Activated naive CD4-positive, alpha-beta T cell treated with anti-CD3 and anti-CD28 coated beads for 36 hours (primary cell): Measurements from ENCODE around the gene KCNG2. TPM values are rescaled to one million over a fixed set of nuclear protein-coding genes. Genes with fewer than 3 reads are reported as not detected.

Experiments
- CTCF ChIA-PET: fragments of 350-600 bp; sonication (Branson Sonifier 250); formaldehyde crosslinking; loops from one replicate; lab custom pipeline; 2021; ENCODE audit warnings: antibody characterized with exemption; lab: Charles Lee
- DNase-seq: peaks from one replicate; pipeline ENCODE4 v3.0.0-alpha.2; 2020
- H3K27ac Mint-ChIP-seq: one replicate; pipeline ENCODE4 v1.8.0; 2021; ENCODE audit warnings: mild to moderate bottlenecking, mixed read lengths
- H3K27me3 Mint-ChIP-seq: one replicate; pipeline ENCODE4 v1.8.0; 2021; ENCODE audit warnings: low read depth, mixed read lengths
- H3K36me3 Mint-ChIP-seq: one replicate; pipeline ENCODE4 v1.8.0; 2021; ENCODE audit warnings: low read depth, mixed read lengths
- H3K4me1 Mint-ChIP-seq: one replicate; pipeline ENCODE4 v1.8.0; 2021; ENCODE audit warnings: low read depth, mixed read lengths
- H3K4me3 Mint-ChIP-seq: one replicate; pipeline ENCODE4 v1.8.0; 2021; ENCODE audit warnings: mild to moderate bottlenecking, moderate library complexity, mixed read lengths
- H3K9me3 Mint-ChIP-seq: one replicate; pipeline ENCODE4 v1.8.0; 2021; ENCODE audit warnings: mixed read lengths
- intact Hi-C: fragments of 100-400 bp; cut with micrococcal nuclease; formaldehyde crosslinking; loops from one replicate; pipeline ENCODE4 v1.15.1; 2023
- total RNA-seq, 2 experiments: library from RNA; stranded (reverse); gene quantifications; one replicate each; pipeline ENCODE4 v1.2.3, GENCODE V29; 2021

The KCNG2 gene
- total RNA-seq, 2 experiments from 2014 or later: not detected

- no peak for DNase-seq
- CTCF ChIA-PET: interaction anchor here (1.1 kb wide), 1 partner anchor 419 kb away, joined by 4 read pairs; no protein-coding TSS in a partner anchor
- Mint-ChIP-seq H3K9me3 (no peaks in the 10 kb centered on the region), H3K4me1 (peaks cover 9% of the 10 kb centered on the region), H3K27me3 (peaks cover 33% of the 10 kb centered on the region), H3K36me3 (no peaks in the 10 kb centered on the region), H3K27ac (no peak overlapping the region), H3K4me3 (no peak overlapping the region)
- intact Hi-C loops: loop anchor here (5.0 kb wide), 3 partner anchors 117 to 358 kb away; partner anchors contain the start of gene HSBP1L1
Measured at GRCh38 chr18:79799619-79800370, 2.1 kb downstream of the KCNG2 start.

- CTCF ChIA-PET: no interaction called here
- peaks cover 27% of the 10 kb centered on the region for H3K27me3 Mint-ChIP-seq
- intact Hi-C loops: no loop called here
- no peaks in the 10 kb centered on the region for H3K9me3 Mint-ChIP-seq
- H3K36me3 Mint-ChIP-seq: no peaks in the 10 kb centered on the region
- DNase-seq: no peak
- H3K4me3 Mint-ChIP-seq: no peak overlapping the region
- H3K4me1 Mint-ChIP-seq: peaks cover 9% of the 10 kb centered on the region
- H3K27ac Mint-ChIP-seq: no peak overlapping the region
Measured at GRCh38 chr18:79800371-79801180, 2.8 kb downstream of the KCNG2 start.

GRCh38 chr18:79801217-79801616 is 3.5 kb downstream of the KCNG2 start:
- peaks cover 9% of the 10 kb centered on the region for H3K4me1 Mint-ChIP-seq
- no peaks in the 10 kb centered on the region for H3K9me3 Mint-ChIP-seq
- no peak overlapping the region for H3K4me3 Mint-ChIP-seq
- intact Hi-C loops: no loop called here
- H3K36me3 Mint-ChIP-seq: no peaks in the 10 kb centered on the region
- CTCF ChIA-PET: no interaction called here
- no peak for DNase-seq
- peaks cover 27% of the 10 kb centered on the region for H3K27me3 Mint-ChIP-seq
- H3K27ac Mint-ChIP-seq: no peak overlapping the region

GRCh38 chr18:79801641-79802040 is 3.9 kb downstream of the KCNG2 start:
- no peak overlapping the region for H3K4me3 Mint-ChIP-seq
- no peak for DNase-seq
- intact Hi-C loops: no loop called here
- H3K27me3 Mint-ChIP-seq: peaks cover 23% of the 10 kb centered on the region
- H3K9me3 Mint-ChIP-seq: no peaks in the 10 kb centered on the region
- H3K36me3 Mint-ChIP-seq: no peaks in the 10 kb centered on the region
- CTCF ChIA-PET: no interaction called here
- H3K27ac Mint-ChIP-seq: no peak overlapping the region
- peaks cover 9% of the 10 kb centered on the region for H3K4me1 Mint-ChIP-seq

- DNase-seq: no peak
- Mint-ChIP-seq H3K9me3 (no peaks in the 10 kb centered on the region), H3K27me3 (peaks cover 17% of the 10 kb centered on the region), H3K4me3 (no peak overlapping the region), H3K4me1 (peaks cover 7% of the 10 kb centered on the region), H3K27ac (no peak overlapping the region), H3K36me3 (no peaks in the 10 kb centered on the region)
- CTCF ChIA-PET: no interaction called here
- intact Hi-C loops: no loop called here
Measured at GRCh38 chr18:79802298-79802697, 4.6 kb downstream of the KCNG2 start.

GRCh38 chr18:79803611-79804051 is 5.9 kb downstream of the KCNG2 start:
- H3K27me3 Mint-ChIP-seq: peaks cover 15% of the 10 kb centered on the region
- H3K27ac Mint-ChIP-seq: no peak overlapping the region
- CTCF ChIA-PET: no interaction called here
- no peak for DNase-seq
- intact Hi-C loops: no loop called here
- H3K4me1 Mint-ChIP-seq: peaks cover 6% of the 10 kb centered on the region
- H3K36me3 Mint-ChIP-seq: no peaks in the 10 kb centered on the region
- H3K9me3 Mint-ChIP-seq: no peaks in the 10 kb centered on the region
- H3K4me3 Mint-ChIP-seq: no peak overlapping the region

- no peak overlapping the region for H3K27ac Mint-ChIP-seq
- peaks cover 2% of the 10 kb centered on the region for H3K4me1 Mint-ChIP-seq
- no peaks in the 10 kb centered on the region for H3K9me3 Mint-ChIP-seq
- intact Hi-C loops: no loop called here
- H3K4me3 Mint-ChIP-seq: no peak overlapping the region
- no peak for DNase-seq
- CTCF ChIA-PET: no interaction called here
- H3K36me3 Mint-ChIP-seq: no peaks in the 10 kb centered on the region
- H3K27me3 Mint-ChIP-seq: peaks cover 10% of the 10 kb centered on the region
Measured at GRCh38 chr18:79804130-79804787, 6.5 kb downstream of the KCNG2 start.

GRCh38 chr18:79805211-79805887 is 7.6 kb downstream of the KCNG2 start:
- no peak overlapping the region for H3K27ac Mint-ChIP-seq
- DNase-seq: no peak
- H3K4me1 Mint-ChIP-seq: no peaks in the 10 kb centered on the region
- no peaks in the 10 kb centered on the region for H3K36me3 Mint-ChIP-seq
- CTCF ChIA-PET: interaction anchor here (0.9 kb wide), 1 partner anchor 98 kb away, joined by 4 read pairs; no protein-coding TSS in a partner anchor
- intact Hi-C loops: no loop called here
- no peaks in the 10 kb centered on the region for H3K9me3 Mint-ChIP-seq
- H3K4me3 Mint-ChIP-seq: no peak overlapping the region
- no peaks in the 10 kb centered on the region for H3K27me3 Mint-ChIP-seq

- no peak overlapping the region for H3K27ac Mint-ChIP-seq
- intact Hi-C loops: no loop called here
Measured at GRCh38 chr18:79805926-79806487, 8.3 kb downstream of the KCNG2 start.

GRCh38 chr18:79806976-79807841 is 9.5 kb downstream of the KCNG2 start:
- CTCF ChIA-PET: no interaction called here
- no peaks in the 10 kb centered on the region for H3K9me3 Mint-ChIP-seq

More at GRCh38 chr18:79805926-79806487, 8.3 kb downstream of the KCNG2 start:
- no peaks in the 10 kb centered on the region for H3K27me3 Mint-ChIP-seq
- H3K4me3 Mint-ChIP-seq: no peak overlapping the region
- no peaks in the 10 kb centered on the region for H3K9me3 Mint-ChIP-seq
- no peaks in the 10 kb centered on the region for H3K4me1 Mint-ChIP-seq
- CTCF ChIA-PET: interaction anchor here (0.9 kb wide), 1 partner anchor 99 kb away, joined by 4 read pairs; no protein-coding TSS in a partner anchor
- no peaks in the 10 kb centered on the region for H3K36me3 Mint-ChIP-seq
- no peak for DNase-seq

More at GRCh38 chr18:79806976-79807841, 9.5 kb downstream of the KCNG2 start:
- H3K4me3 Mint-ChIP-seq: no peak overlapping the region
- intact Hi-C loops: no loop called here
- H3K27me3 Mint-ChIP-seq: no peaks in the 10 kb centered on the region
- H3K36me3 Mint-ChIP-seq: no peaks in the 10 kb centered on the region
- H3K27ac Mint-ChIP-seq: no peak overlapping the region
- no peaks in the 10 kb centered on the region for H3K4me1 Mint-ChIP-seq
- DNase-seq: no peak
